Tibial artery (tissue), 4 donors: ENCODE data around the gene WFS1.

Source experiments
- DNase-seq, 2 donors: peaks; one replicate each; pipeline ENCODE4 v3.0.0-alpha.2; 2019
- H3K27ac ChIP-seq, 2 donors: fragments of 200-600 bp; sonication (generic) in 1 of 2; 1 replicate in 1 of 2; 2 replicates in 1 of 2; pipeline ENCODE4 v1.5.1; 2018 to 2019; ENCODE audit warnings: mild to moderate bottlenecking in 1 of 2
- H3K27me3 ChIP-seq, 2 donors: fragments of 200-600 bp; sonication (generic) in 1 of 2; one replicate each; pipeline versions ENCODE4 v1.5.1 to v1.6.0; 2016 to 2019
- H3K36me3 ChIP-seq, 3 donors: fragments of 200-600 bp; sonication (generic) in 2 of 3; one replicate each; pipeline ENCODE4 v1.5.1; 2016 to 2019; ENCODE audit warnings: mild to moderate bottlenecking in 2 of 3
- H3K4me1 ChIP-seq, 4 donors: fragments of 200-600 bp; sonication (generic) in 2 of 4; 1 replicate in 3 of 4; 2 replicates in 1 of 4; pipeline ENCODE4 v1.5.1; 2016 to 2019
- H3K4me3 ChIP-seq, 2 donors: fragments of 200-600 bp; sonication (generic) in 1 of 2; 1 replicate in 1 of 2; 2 replicates in 1 of 2; pipeline ENCODE4 v1.5.1; 2018 to 2019; ENCODE audit warnings: mild to moderate bottlenecking in 2 of 2
- H3K9me3 ChIP-seq, 3 donors: fragments of 200-600 bp; sonication (generic) in 1 of 3; one replicate each; pipeline ENCODE4 v1.5.1; 2016 to 2019
- CTCF ChIP-seq, 2 experiments: fragments of 200-600 bp in 1 of 2; fragments of 450-650 bp in 1 of 2; IDR thresholded peaks; one replicate each; pipeline ENCODE4 v1.5.1; 2017 to 2019; ENCODE audit warnings: antibody characterized with exemption in 2 of 2, mild to moderate bottlenecking in 1 of 2, moderate library complexity in 1 of 2
- intact Hi-C: fragments of 100-400 bp; cut with DNase I; formaldehyde crosslinking; loops from one replicate; pipeline ENCODE4 v1.15.0; 2023; ENCODE audit warnings: low total_unique reads

Gene WFS1

DNA sequence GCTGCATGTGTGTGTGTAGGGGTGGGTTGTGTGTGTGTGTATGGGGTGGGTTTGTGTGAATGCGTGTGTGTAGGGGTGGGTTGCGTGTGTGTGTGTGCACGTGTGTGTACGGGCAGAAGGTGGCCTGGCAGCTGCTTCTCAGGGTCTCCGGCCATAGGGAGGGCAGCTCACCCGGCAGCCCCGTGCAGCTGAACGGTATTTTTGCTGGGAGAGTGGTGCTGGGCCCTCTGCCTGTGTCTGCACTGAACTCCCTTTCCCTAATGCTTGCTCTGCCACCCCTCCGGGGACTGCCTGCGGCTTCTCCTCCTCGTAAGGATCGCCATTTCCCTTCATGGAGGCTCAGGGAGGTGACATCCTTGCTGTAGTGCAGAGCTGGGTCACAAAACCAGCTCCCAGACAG, 30.2 kb downstream of the WFS1 start:
- Histone ChIP-seq H3K36me3 (peaks cover 83 to 96% (median 92%) of the 10 kb centered on the region in 3 donors), H3K27ac (no peak overlapping the region), H3K4me1 (no peaks in the 10 kb centered on the region), H3K4me3 (no peak overlapping the region), H3K27me3 (no peaks in the 10 kb centered on the region), H3K9me3 (no peaks in the 10 kb centered on the region)
- intact Hi-C loops, result no loop called here
- no peak for TF ChIP-seq CTCF (IDR thresholded peaks at IDR 0.05)
- DNase-seq, result no peak

- intact Hi-C loops, result no loop called here
- no peak for TF ChIP-seq CTCF (IDR thresholded peaks at IDR 0.05)
- Histone ChIP-seq H3K9me3 (no peaks in the 10 kb centered on the region), H3K36me3 (peaks cover 83 to 96% (median 88%) of the 10 kb centered on the region in 3 donors), H3K4me3 (no peak overlapping the region), H3K4me1 (no peaks in the 10 kb centered on the region), H3K27ac (no peak overlapping the region), H3K27me3 (no peaks in the 10 kb centered on the region)
- no peak for DNase-seq
Observed at GRCh38 chr4:6300359-6300758, 30.7 kb downstream of the WFS1 start.

- intact Hi-C loops, result no loop called here
- no peak for DNase-seq
- TF ChIP-seq CTCF (IDR thresholded peaks at IDR 0.05), result no peak
Observed at GRCh38 chr4:6301051-6301731, 31.5 kb downstream of the WFS1 start.

GRCh38 chr4:6301732-6302442, 32.2 kb downstream of the WFS1 start:
- Histone ChIP-seq H3K9me3 (no peaks in the 10 kb centered on the region), H3K36me3 (peaks cover 67 to 83% (median 73%) of the 10 kb centered on the region in 3 donors), H3K27me3 (no peaks in the 10 kb centered on the region), H3K27ac (no peak overlapping the region), H3K4me1 (no peaks in the 10 kb centered on the region), H3K4me3 (no peak overlapping the region)
- intact Hi-C loops, result no loop called here
- no peak for DNase-seq
- TF ChIP-seq CTCF (IDR thresholded peaks at IDR 0.05), result no peak

More at GRCh38 chr4:6301051-6301731, 31.5 kb downstream of the WFS1 start:
- H3K36me3 ChIP-seq, result peaks cover 74 to 90% (median 80%) of the 10 kb centered on the region in 3 donors
- H3K9me3 ChIP-seq, result no peaks in the 10 kb centered on the region
- H3K4me3 ChIP-seq, result no peak overlapping the region
- no peaks in the 10 kb centered on the region for H3K4me1 ChIP-seq
- H3K27me3 ChIP-seq, result no peaks in the 10 kb centered on the region
- no peak overlapping the region for H3K27ac ChIP-seq

- H3K27ac ChIP-seq, result no peak overlapping the region
- no peak for DNase-seq
- H3K27me3 ChIP-seq, result no peaks in the 10 kb centered on the region
- H3K9me3 ChIP-seq, result no peaks in the 10 kb centered on the region
- intact Hi-C loops, result no loop called here
- TF ChIP-seq CTCF (IDR thresholded peaks at IDR 0.05), result no peak
- no peak overlapping the region for H3K4me3 ChIP-seq
- peaks cover 58 to 73% (median 63%) of the 10 kb centered on the region in 3 donors for H3K36me3 ChIP-seq
- no peaks in the 10 kb centered on the region for H3K4me1 ChIP-seq
Observed at GRCh38 chr4:6302869-6303268, 33.2 kb downstream of the WFS1 start.
